GM10266 (cell line): ENCODE data around the gene KRTAP4-12.
"Not testable (repeated sequence)": the region's sequence is repeated elsewhere in the genome, so short reads cannot be mapped to it uniquely, and the experiment has no call there.

ENCODE experiments used
- DNase-seq: peaks from one replicate; pipeline ENCODE4 v3.0.0; 2012; ENCODE audit errors: extremely low spot score
- CTCF ChIP-seq: IDR thresholded peaks from 2 replicates; pipeline ENCODE4 v1.5.1; 2012; ENCODE audit warnings: mild to moderate bottlenecking, low read depth; ENCODE audit not compliant: control insufficient read depth, insufficient read depth; ENCODE audit errors: missing control alignments

Gene KRTAP4-12

GRCh38 chr17:41125064-41125463, 1.1 kb upstream of the KRTAP4-12 start:
- TF ChIP-seq CTCF, result no peak
- no peak for DNase-seq

GRCh38 chr17:41123292-41123990, 541 bp downstream of the KRTAP4-12 start:
- not testable (repeated sequence) for DNase-seq

DNA sequence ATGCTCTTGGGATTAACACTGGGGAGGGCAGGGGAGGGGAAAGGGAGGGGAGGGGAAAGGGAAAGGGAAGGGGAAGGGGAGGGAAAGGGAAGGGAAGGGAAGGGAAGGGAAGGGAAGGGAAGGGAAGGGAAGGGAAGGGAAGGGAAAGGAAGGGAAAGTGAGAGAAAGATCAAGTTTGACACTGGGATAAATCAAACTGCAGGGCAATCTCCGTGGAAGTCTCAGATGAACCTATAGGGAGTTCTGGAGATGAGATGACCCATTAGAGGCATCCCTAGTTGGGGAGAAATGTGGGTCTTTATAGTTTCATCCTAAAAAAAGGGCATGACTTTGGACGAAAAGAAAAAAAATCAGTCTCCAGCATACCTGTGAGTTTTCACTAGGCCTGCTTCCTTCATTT, 2.2 kb downstream of the KRTAP4-12 start:
- DNase-seq, result no peak
- TF ChIP-seq CTCF, result no peak

DNA sequence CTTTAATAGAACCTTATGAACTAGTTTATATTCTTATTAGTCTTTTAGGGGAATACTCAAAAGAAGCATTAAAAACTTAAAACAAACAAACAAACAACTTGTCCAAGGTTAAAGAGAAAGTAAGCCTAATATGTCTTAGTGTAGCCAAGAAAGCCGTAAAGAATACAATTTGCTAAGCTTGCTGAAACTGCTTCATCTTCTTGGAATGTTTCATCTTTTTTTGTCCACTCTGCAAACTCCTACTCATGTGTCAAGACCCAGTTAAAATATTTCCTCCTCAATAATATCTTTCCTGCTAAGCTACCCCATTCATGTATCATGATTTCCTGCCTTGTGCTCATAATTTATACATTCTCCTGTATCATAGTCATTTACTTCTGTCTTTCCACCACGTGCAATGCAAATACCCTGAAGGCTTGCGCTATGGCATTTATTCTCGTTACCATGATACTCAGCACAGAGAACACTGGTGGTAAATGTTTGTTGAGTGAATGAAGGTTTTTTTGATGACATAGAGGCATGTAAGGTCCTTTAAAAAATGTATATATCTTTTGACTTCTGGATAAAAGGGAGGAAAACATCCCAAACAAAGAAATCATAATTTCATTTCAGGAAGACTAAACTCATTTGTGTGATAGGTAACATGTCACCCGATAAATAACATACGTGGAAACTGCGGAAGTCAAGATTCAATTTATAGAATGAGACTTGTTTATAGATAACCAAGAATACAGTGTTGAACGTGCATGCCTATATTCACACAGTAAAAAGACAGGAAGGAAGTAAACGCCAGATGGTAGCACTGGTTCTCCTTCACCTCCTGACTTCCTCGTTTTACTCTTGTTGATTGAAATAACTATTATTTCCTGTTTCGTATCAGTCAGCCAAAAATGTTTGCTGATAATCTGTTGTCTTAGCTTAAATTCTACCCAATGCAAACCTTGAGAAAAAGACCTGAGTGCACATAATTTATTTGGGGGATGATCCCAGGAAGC, 4.0 kb downstream of the KRTAP4-12 start:
- DNase-seq, result not testable (repeated sequence)

DNA sequence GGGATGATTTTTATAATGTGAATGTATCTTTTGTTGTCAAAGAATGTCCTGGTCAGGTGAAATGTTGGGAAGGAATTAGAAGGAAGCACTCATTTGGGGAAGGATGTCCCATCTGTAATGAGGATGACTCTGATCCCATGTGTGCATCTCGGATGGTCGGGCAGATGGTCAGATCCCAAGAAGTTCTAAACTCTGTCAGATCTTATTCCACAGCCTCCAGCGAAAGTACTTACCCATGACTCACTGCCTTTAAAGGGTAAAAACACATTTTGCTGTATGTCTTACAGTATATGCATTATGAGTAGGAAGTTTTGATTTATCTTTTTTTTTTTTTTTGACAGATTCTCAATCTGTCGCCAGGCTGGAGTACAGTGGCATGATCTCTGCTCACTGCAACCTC, 5.3 kb downstream of the KRTAP4-12 start:
- no peak for TF ChIP-seq CTCF
- no peak for DNase-seq

GRCh38 chr17:41117846-41118386, 6.1 kb downstream of the KRTAP4-12 start, which contains the start of gene KRTAP4-11:
TSS of gene KRTAP4-11 (minus strand) at chr17:41118373. CDS start at chr17:41118315, 58 bp downstream.
- not testable (repeated sequence) for DNase-seq

GRCh38 chr17:41116297-41116696, 7.7 kb downstream of the KRTAP4-12 start:
- TF ChIP-seq CTCF, result no peak

GRCh38 chr17:41111151-41111885, 12.7 kb downstream of the KRTAP4-12 start:
- TF ChIP-seq CTCF, result no peak
- no peak for DNase-seq

More at GRCh38 chr17:41116297-41116696, 7.7 kb downstream of the KRTAP4-12 start:
- DNase-seq, result no peak

- DNase-seq, result not testable (repeated sequence)
These were observed 15.1 kb downstream of the KRTAP4-12 start for GRCh38 chr17:41108728-41109386.
